Right hindlimb (tissue), 1 donor: ENCODE measurements around the gene SOX8.
"Not testable (repeated sequence)": the region's sequence is repeated elsewhere in the genome, so short reads cannot be mapped to it uniquely, and the experiment has no call there.

Experiments
- DNase-seq: peaks from one replicate; pipeline ENCODE4 v3.0.0-alpha.2; 2018

Gene SOX8

GRCh38 chr16:1009358-1010150, 28.0 kb downstream of the SOX8 start:
- DNase-seq: no peak

- DNase-seq: no peak
Measured at GRCh38 chr16:1010251-1010650, 28.7 kb downstream of the SOX8 start.

GRCh38 chr16:1010815-1011214, 29.2 kb downstream of the SOX8 start:
- no peak for DNase-seq

GRCh38 chr16:1011316-1012082, 29.9 kb downstream of the SOX8 start:
- DNase-seq: no peak

- DNase-seq: no peak
Measured at GRCh38 chr16:1012135-1012534, 30.6 kb downstream of the SOX8 start.

- no peak for DNase-seq
Measured at GRCh38 chr16:1012722-1013592, 31.4 kb downstream of the SOX8 start.

- DNase-seq: no peak
Measured at GRCh38 chr16:1013593-1013900, 32.0 kb downstream of the SOX8 start.

GRCh38 chr16:1014221-1014620, 32.7 kb downstream of the SOX8 start:
- no peak for DNase-seq

- DNase-seq: no peak
Measured at GRCh38 chr16:1014771-1015495, 33.4 kb downstream of the SOX8 start.

- no peak for DNase-seq
Measured at GRCh38 chr16:1018447-1019198, 37.1 kb downstream of the SOX8 start.

- peak; percentile 83 for DNase-seq
Measured at GRCh38 chr16:1019231-1020090, 37.9 kb downstream of the SOX8 start.

GRCh38 chr16:1020091-1020399, 38.5 kb downstream of the SOX8 start:
- no peak for DNase-seq

- DNase-seq: no peak
Measured at GRCh38 chr16:1020591-1020990, 39.0 kb downstream of the SOX8 start.

- DNase-seq: no peak
Measured at GRCh38 chr16:1021553-1022160, 40.1 kb downstream of the SOX8 start.

GRCh38 chr16:1022466-1022865, 40.9 kb downstream of the SOX8 start:
- DNase-seq: no peak

- DNase-seq: no peak
Measured at GRCh38 chr16:1024138-1024537, 42.6 kb downstream of the SOX8 start.

GRCh38 chr16:1025183-1025809, 43.7 kb downstream of the SOX8 start:
- not testable (repeated sequence) for DNase-seq

GRCh38 chr16:1026057-1026783, 44.6 kb downstream of the SOX8 start:
- peak; percentile 75 for DNase-seq

GRCh38 chr16:1026784-1027500, 45.4 kb downstream of the SOX8 start:
- no peak for DNase-seq
